Stimulated activated memory B cell treated with anti-CD40 and anti-IgM and Interleukin-4, amounts not matched to agents 10 μg/mL and 1 μg/mL and 100 μg/mL, for 72 hours (primary cell): Measurements from ENCODE around the gene FOXS1.

Experiments
- ATAC-seq: fragments of 150-1000 bp; cut with Tn5 transposase; 2 replicates; pipeline ENCODE4 v1.10.0; 2021
- H3K27ac Mint-ChIP-seq: one replicate; pipeline ENCODE4 v1.8.0; 2022; ENCODE audit warnings: mild to moderate bottlenecking, mixed read lengths
- H3K27me3 Mint-ChIP-seq: one replicate; pipeline ENCODE4 v1.8.0; 2022; ENCODE audit warnings: mixed read lengths
- H3K36me3 Mint-ChIP-seq: one replicate; pipeline ENCODE4 v1.8.0; 2022; ENCODE audit warnings: mixed read lengths
- H3K4me1 Mint-ChIP-seq: one replicate; pipeline ENCODE4 v1.8.0; 2022; ENCODE audit warnings: mixed read lengths
- H3K4me3 Mint-ChIP-seq: one replicate; pipeline ENCODE4 v1.8.0; 2022; ENCODE audit warnings: mild to moderate bottlenecking, moderate library complexity, mixed read lengths
- H3K9me3 Mint-ChIP-seq: one replicate; pipeline ENCODE4 v1.8.0; 2022; ENCODE audit warnings: mixed read lengths

The FOXS1 gene

GRCh38 chr20:31851240-31851955 is 6.0 kb upstream of the FOXS1 start:
- peaks cover 35% of the 10 kb centered on the region for H3K27me3 Mint-ChIP-seq
- no peaks in the 10 kb centered on the region for H3K36me3 Mint-ChIP-seq
- no peak overlapping the region for H3K27ac Mint-ChIP-seq
- ATAC-seq: no peak
- no peak overlapping the region for H3K4me3 Mint-ChIP-seq
- H3K4me1 Mint-ChIP-seq: no peaks in the 10 kb centered on the region
- H3K9me3 Mint-ChIP-seq: no peaks in the 10 kb centered on the region

- Mint-ChIP-seq H3K36me3 (no peaks in the 10 kb centered on the region), H3K4me1 (no peaks in the 10 kb centered on the region), H3K27me3 (peaks cover 35% of the 10 kb centered on the region), H3K9me3 (no peaks in the 10 kb centered on the region), H3K4me3 (no peak overlapping the region), H3K27ac (no peak overlapping the region)
- ATAC-seq: no peak
Observed at GRCh38 chr20:31849306-31849930, 4.0 kb upstream of the FOXS1 start.

- Mint-ChIP-seq H3K36me3 (no peaks in the 10 kb centered on the region), H3K9me3 (no peaks in the 10 kb centered on the region), H3K4me1 (no peaks in the 10 kb centered on the region), H3K27me3 (peaks cover 35% of the 10 kb centered on the region), H3K4me3 (no peak overlapping the region), H3K27ac (no peak overlapping the region)
- ATAC-seq: no peak
Observed at GRCh38 chr20:31848088-31848999, 2.9 kb upstream of the FOXS1 start.

- H3K27ac Mint-ChIP-seq: no peak overlapping the region
- no peaks in the 10 kb centered on the region for H3K36me3 Mint-ChIP-seq
- H3K4me1 Mint-ChIP-seq: peaks cover 7% of the 10 kb centered on the region
- ATAC-seq: no peak
- H3K9me3 Mint-ChIP-seq: no peaks in the 10 kb centered on the region
- H3K27me3 Mint-ChIP-seq: peaks cover 34% of the 10 kb centered on the region
- no peak overlapping the region for H3K4me3 Mint-ChIP-seq
Observed at GRCh38 chr20:31846793-31847138, 1.4 kb upstream of the FOXS1 start.

GRCh38 chr20:31844737-31845299 is 586 bp downstream of the FOXS1 start:
- H3K4me1 Mint-ChIP-seq: peaks cover 7% of the 10 kb centered on the region
- H3K27ac Mint-ChIP-seq: no peak overlapping the region
- H3K27me3 Mint-ChIP-seq: peaks cover 15% of the 10 kb centered on the region
- ATAC-seq: no peak
- no peaks in the 10 kb centered on the region for H3K36me3 Mint-ChIP-seq
- no peak overlapping the region for H3K4me3 Mint-ChIP-seq
- H3K9me3 Mint-ChIP-seq: no peaks in the 10 kb centered on the region

GRCh38 chr20:31843881-31844280 is 1.5 kb downstream of the FOXS1 start:
- H3K36me3 Mint-ChIP-seq: no peaks in the 10 kb centered on the region
- no peak for ATAC-seq

GRCh38 chr20:31843288-31843687 is 2.1 kb downstream of the FOXS1 start:
- ATAC-seq: no peak
- H3K4me1 Mint-ChIP-seq: peaks cover 7% of the 10 kb centered on the region
- H3K4me3 Mint-ChIP-seq: no peak overlapping the region
- no peaks in the 10 kb centered on the region for H3K36me3 Mint-ChIP-seq
- H3K9me3 Mint-ChIP-seq: no peaks in the 10 kb centered on the region
- H3K27ac Mint-ChIP-seq: no peak overlapping the region
- peaks cover under 1% of the 10 kb centered on the region for H3K27me3 Mint-ChIP-seq

More at GRCh38 chr20:31843881-31844280, 1.5 kb downstream of the FOXS1 start:
- no peak overlapping the region for H3K4me3 Mint-ChIP-seq
- peaks cover 6% of the 10 kb centered on the region for H3K27me3 Mint-ChIP-seq
- H3K9me3 Mint-ChIP-seq: no peaks in the 10 kb centered on the region
- H3K4me1 Mint-ChIP-seq: peaks cover 7% of the 10 kb centered on the region
- H3K27ac Mint-ChIP-seq: no peak overlapping the region

GRCh38 chr20:31842471-31843157 is 2.8 kb downstream of the FOXS1 start:
- Mint-ChIP-seq H3K27ac (no peak overlapping the region), H3K4me1 (peaks cover 7% of the 10 kb centered on the region), H3K27me3 (no peaks in the 10 kb centered on the region), H3K4me3 (no peak overlapping the region), H3K36me3 (no peaks in the 10 kb centered on the region), H3K9me3 (no peaks in the 10 kb centered on the region)
- no peak for ATAC-seq

GRCh38 chr20:31841928-31842327 is 3.5 kb downstream of the FOXS1 start:
- Mint-ChIP-seq H3K36me3 (no peaks in the 10 kb centered on the region), H3K9me3 (no peaks in the 10 kb centered on the region), H3K27me3 (no peaks in the 10 kb centered on the region), H3K27ac (no peak overlapping the region), H3K4me1 (peaks cover 7% of the 10 kb centered on the region), H3K4me3 (no peak overlapping the region)
- ATAC-seq: no peak

GRCh38 chr20:31840906-31841816 is 4.2 kb downstream of the FOXS1 start:
- Mint-ChIP-seq H3K4me3 (no peak overlapping the region), H3K27me3 (no peaks in the 10 kb centered on the region), H3K9me3 (no peaks in the 10 kb centered on the region), H3K36me3 (no peaks in the 10 kb centered on the region), H3K27ac (no peak overlapping the region), H3K4me1 (peaks cover 11% of the 10 kb centered on the region)
- ATAC-seq: no peak

- no peak for ATAC-seq
- Mint-ChIP-seq H3K9me3 (no peaks in the 10 kb centered on the region), H3K27me3 (no peaks in the 10 kb centered on the region), H3K4me1 (peaks cover 20% of the 10 kb centered on the region), H3K27ac (no peak overlapping the region), H3K4me3 (no peak overlapping the region), H3K36me3 (no peaks in the 10 kb centered on the region)
Observed at GRCh38 chr20:31839782-31840487, 5.5 kb downstream of the FOXS1 start.

GRCh38 chr20:31838646-31839292 is 6.6 kb downstream of the FOXS1 start:
- Mint-ChIP-seq H3K27me3 (no peaks in the 10 kb centered on the region), H3K36me3 (no peaks in the 10 kb centered on the region), H3K4me3 (no peak overlapping the region), H3K27ac (no peak overlapping the region), H3K4me1 (peaks cover 20% of the 10 kb centered on the region), H3K9me3 (no peaks in the 10 kb centered on the region)
- no peak for ATAC-seq

- H3K27me3 Mint-ChIP-seq: peaks cover 6% of the 10 kb centered on the region
- no peak overlapping the region for H3K4me3 Mint-ChIP-seq
- no peak overlapping the region for H3K27ac Mint-ChIP-seq
- peaks cover 19% of the 10 kb centered on the region for H3K4me1 Mint-ChIP-seq
- H3K9me3 Mint-ChIP-seq: no peaks in the 10 kb centered on the region
- no peaks in the 10 kb centered on the region for H3K36me3 Mint-ChIP-seq
- no peak for ATAC-seq
Observed at GRCh38 chr20:31837896-31838397, 7.5 kb downstream of the FOXS1 start.
